Measurements from ENCODE around the gene RALB. TPM values are rescaled to one million over a fixed set of nuclear protein-coding genes. Genes with fewer than 3 reads are reported as not detected.

Gene RALB
- total and polyA plus RNA-seq, 2 of the 8 experiments (the other 6 are each of a cell fraction or from before 2014, with no cell fraction given): 12.0 to 16.6 TPM

DNA sequence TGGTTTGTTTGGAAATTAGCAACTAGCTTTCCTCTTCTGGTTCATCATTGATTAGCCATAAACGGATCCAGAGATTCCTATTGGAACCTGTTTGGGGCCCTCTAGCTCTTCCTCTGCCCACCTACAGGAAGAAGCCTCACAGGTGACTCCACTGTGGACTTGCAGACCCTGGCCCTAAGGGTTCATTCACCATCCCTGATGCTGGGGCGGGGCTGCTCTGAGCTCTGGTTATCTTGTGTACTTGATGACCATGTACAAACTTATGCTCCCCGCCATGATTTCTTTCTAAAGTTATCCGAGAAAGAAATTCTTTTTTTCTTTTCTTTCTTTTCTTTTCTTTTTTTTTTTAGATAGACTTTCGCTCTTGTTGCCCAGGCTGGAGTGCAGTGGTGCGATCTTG, 59.4 kb downstream of the RALB start (continued):
- no peak for TF ChIP-seq SIRT6 (IDR thresholded peaks at IDR 0.05; ENCODE audit: low read length)
- no peak for TF ChIP-seq JUN (IDR thresholded peaks at IDR 0.05; ENCODE audit: low read depth, low read length)
- TF ChIP-seq, protein P1, sequence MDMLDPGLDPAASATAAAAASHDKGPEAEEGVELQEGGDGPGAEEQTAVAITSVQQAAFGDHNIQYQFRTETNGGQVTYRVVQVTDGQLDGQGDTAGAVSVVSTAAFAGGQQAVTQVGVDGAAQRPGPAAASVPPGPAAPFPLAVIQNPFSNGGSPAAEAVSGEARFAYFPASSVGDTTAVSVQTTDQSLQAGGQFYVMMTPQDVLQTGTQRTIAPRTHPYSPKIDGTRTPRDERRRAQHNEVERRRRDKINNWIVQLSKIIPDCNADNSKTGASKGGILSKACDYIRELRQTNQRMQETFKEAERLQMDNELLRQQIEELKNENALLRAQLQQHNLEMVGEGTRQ (IDR thresholded peaks at IDR 0.05; ENCODE audit: low read length): no peak
- TF ChIP-seq ASH2L (IDR thresholded peaks at IDR 0.05; ENCODE audit: low read length): no peak
- TF ChIP-seq SP2 (IDR thresholded peaks at IDR 0.05; ENCODE audit: low read length): no peak
- no peak for TF ChIP-seq CHD1 (IDR thresholded peaks at IDR 0.05; ENCODE audit: low read depth, low read length)
- TF ChIP-seq TCF12 (IDR thresholded peaks at IDR 0.05; ENCODE audit: low read depth, low read length): no peak
